Activated CD8-positive, alpha-beta memory T cell treated with anti-CD3 and anti-CD28 coated beads, Interleukin-2, amount 50 U/mL, for 1 hour (primary cell): Measurements from ENCODE around the gene ATRNL1.

ENCODE experiments used
- DNase-seq: peaks from one replicate; pipeline ENCODE4 v3.0.0-alpha.2; 2020; ENCODE audit errors: extremely low read depth

The ATRNL1 gene

DNA sequence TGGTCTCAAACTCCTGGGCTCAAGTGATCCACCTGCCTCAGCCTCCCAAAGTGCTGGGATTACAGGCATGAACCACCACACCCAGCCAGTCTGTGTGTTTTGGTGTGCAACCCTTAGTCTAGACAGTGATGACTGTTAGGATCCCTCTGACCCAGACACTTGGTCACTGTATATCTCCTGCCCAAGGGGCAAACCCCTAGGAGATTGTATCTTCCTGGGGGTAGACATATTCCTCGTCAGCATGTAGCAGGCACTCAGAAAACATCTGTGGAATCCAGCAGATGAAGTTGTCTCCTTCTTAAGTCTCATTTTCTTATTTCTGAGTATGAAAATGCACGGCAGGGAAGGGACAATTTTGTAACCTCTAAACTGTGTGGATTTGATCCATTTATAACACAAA, 887.3 kb downstream of the ATRNL1 start:
- no peak for DNase-seq

DNA sequence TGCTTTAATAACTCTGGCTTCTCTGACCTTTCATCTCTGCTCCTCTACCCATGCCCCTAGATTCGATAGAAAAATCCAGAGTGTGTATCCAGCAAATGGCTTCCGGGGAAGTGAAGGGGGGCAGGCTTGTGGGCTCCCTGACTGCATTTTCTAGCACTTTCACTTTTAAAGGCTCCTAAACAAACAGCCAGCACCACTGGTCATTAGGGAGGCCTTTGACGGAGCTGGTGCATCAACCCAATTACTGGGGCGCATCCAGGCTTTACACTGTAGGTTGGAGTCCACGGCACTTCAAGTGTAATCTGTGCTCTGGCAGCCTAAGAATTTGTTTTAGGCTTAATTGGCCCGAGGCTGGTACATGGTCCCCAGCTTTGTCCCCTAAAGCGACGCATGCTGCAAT, 887.9 kb downstream of the ATRNL1 start:
- no peak for DNase-seq

DNA sequence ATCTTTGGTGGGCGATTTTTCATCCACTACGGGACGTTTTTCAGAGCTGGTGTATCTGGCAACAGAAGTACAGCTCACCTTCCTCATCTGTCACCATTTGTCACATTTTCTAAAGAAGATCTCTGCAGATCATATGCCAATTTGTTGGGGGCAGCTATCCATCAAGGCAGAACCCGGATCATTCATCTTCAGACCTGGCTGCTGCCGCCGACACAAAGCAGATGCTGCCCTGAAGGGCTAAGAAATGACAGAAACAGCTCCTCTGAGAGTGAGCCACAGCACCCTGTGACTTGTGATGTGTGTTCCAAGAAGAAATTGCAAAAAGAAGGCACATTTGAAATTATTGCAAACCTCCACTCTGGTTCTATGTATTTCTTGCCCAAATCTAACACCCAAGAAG, 888.9 kb downstream of the ATRNL1 start:
- DNase-seq: no peak

DNA sequence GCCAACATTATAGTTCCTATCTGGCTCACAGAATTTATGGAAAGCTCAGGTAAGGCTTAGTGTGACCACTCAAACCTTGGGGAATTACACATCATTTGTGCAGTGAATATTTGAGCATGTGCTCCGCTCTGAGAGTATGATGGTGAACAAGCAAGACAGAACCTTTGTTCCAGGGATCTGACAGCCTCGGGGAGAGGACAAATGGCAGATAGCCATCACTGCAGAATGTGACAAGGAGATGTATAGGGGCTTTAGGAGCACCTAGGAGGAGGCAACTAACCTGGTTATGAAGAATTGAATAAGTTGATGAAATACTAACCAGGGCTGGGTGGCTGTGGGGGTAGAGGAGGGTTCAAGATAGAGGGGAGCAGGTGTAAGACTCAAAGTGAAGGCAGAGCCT, 889.4 kb downstream of the ATRNL1 start:
- DNase-seq: no peak

DNA sequence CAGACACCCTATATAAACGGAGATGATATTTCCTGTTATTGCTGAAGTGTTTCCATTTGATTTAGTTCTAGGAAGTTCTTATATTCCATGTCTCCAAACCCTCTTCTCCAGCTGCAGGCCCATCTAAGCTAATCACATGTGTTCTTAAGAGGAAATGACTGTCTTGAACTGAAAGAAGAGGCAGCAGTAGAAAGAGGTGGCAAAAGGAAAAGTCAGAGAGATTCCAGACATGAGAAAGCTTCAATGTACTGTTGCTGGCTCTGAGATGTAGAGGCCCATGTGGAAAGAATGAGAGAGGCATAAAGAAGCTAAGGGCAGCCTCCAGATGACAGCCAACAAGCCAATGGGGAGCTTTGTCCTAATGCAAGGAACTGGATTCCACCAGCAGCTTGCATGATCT, 892.6 kb downstream of the ATRNL1 start:
- no peak for DNase-seq

DNA sequence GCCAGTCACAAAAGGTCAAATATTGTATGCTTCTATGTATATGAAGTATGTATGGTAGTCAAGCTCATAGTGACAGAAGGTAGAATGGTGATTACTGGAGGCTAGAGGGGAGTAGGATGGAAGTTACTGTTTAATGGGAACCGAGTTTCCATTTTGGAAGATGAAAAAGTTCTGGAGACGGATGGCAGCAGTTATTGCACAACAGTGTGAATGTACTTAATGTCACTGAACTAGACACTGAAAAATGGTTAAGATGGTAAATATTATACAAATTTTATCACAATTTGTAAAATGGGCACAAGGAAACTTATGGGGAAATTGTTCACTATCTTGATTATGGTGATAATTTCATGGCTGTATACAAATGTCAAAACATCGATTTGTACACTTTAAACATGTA, 895.2 kb downstream of the ATRNL1 start:
- no peak for DNase-seq

DNA sequence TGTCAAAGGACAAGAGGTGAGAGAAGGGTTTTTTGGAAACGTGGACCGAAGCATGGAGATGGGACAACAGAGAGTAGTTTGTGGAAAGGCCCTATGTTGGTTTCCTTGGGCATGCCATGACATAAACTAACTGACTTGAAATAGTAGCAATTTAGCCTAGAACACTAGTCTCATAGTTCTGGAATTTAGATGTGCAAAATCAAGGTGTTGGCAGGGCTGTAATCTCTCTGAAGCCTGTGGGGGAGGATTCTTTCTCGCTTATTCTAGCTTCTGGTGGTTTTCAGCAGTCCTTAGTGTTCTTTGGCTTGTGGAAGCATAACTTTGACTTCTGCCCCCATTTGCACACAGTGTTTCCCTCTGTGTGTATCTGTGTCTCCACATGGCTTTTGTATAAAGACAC, 896.5 kb downstream of the ATRNL1 start:
- no peak for DNase-seq

DNA sequence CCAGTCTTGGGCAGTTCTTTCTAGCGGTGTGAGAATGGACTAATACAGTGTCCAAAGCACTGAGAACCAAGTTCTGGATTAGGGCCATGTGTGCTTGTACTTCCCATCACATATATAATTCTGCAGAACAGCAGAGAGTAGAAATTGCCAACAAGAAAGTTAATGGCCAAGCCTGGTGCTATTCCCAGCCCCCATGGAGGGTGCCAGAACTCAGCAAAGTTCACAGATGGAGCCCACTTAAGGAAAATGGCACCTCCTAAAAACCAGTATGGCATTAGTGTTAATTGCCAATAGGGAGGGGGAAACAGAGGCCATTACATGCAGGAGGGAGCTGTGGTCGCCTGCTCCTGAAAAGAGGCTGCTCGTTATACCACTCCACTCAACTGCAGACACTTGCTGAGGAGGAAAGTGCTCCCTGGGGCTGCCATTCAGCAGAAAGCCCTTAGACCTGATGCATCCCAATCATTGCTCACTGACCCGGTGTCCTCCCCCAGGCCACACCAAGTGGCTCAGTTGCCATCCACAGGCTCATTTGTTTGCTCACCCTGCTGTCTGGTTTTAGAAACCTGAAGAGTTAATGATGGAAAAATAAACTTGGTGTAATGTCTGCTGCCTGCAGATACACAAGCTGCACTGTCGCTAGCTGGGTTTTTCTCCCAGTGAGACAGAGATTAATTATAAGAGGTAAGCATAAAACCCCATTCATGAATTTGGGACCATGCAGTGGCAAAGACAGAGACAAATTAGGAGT, 899.2 kb downstream of the ATRNL1 start:
- DNase-seq: no peak

DNA sequence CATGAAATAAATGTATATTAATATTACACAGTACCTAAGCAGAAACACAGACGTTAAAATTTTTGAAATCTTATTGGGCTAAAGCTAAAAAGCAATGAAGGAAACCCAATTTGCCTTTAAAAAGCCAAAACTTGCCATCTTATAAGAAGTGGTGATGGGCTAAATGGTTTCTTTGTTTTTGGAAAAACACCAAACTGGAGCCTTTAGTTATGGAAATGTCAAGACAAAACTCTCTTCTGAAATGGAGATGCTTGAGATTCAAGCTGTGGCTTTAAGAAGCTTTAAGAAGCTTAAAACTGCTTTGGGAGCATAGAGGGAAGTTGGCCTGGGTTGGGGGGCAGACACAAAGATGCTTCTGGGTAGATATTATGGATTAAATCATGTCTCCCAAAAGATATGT, 902.9 kb downstream of the ATRNL1 start:
- no peak for DNase-seq

DNA sequence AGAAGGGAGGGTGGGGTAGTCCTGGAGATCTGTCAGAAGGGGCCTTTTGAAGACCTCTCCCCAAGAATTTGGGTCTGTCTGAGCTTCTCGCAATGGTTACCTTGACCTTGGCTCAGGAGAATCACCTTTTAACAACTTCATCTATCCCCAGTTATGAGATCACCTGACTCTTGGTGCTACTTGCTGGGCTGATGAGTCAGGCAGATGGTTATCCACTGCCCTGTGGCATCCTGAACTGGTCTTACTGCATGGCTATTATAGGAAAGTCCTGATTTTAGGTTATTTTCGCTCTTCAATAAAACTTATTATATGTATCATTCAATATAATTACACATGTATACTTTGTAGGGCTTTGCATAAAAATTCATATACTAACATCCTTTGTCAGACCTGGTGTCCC, 905.1 kb downstream of the ATRNL1 start:
- no peak for DNase-seq
